A673 (cell line): ENCODE results near the gene WNT8A. TPM values are rescaled to one million over a fixed set of nuclear protein-coding genes. Genes with fewer than 3 reads are reported as not detected.
A peak's percentile ranks its signal among the peaks of the same experiment; 100 is the strongest.
"Not testable (repeated sequence)": the region's sequence is repeated elsewhere in the genome, so short reads cannot be mapped to it uniquely, and the experiment has no call there.

Experiments used
- BruUV-seq: library from RNA; stranded (reverse); fragments of 400-500 nt; replicated peaks from 2 replicates; lab custom pipeline; 2021; lab: Mats Ljungman, UMichigan
- CTCF ChIA-PET: fragments of 300-600 bp; sonication (Branson Sonifier 250); formaldehyde crosslinking; loops from one replicate; lab custom pipeline; 2022; ENCODE audit warnings: antibody characterized with exemption; lab: Charles Lee
- POLR2A ChIA-PET: fragments of 300-600 bp; sonication (Branson Sonifier 250); formaldehyde crosslinking; loops from one replicate; lab custom pipeline; 2022; ENCODE audit warnings: antibody characterized with exemption; ENCODE audit not compliant: low non-redundant PET; lab: Charles Lee
- DNase-seq: peaks from one replicate; pipeline ENCODE4 v3.0.0-alpha.2; 2015; ENCODE audit warnings: low spot score
- H3K27ac ChIP-seq: fragments of 200-600 bp; sonication (generic); 2 replicates; pipeline ENCODE4 v1.5.1; 2016; ENCODE audit warnings: mixed run types, low read depth, mild to moderate bottlenecking, mixed read lengths, antibody characterized with exemption, low read length; ENCODE audit not compliant: poor library complexity, severe bottlenecking
- H3K27me3 ChIP-seq: fragments of 200-600 bp; sonication (generic); replicated peaks from 2 replicates; pipeline ENCODE4 v1.6.1; 2017; ENCODE audit warnings: mixed run types, low read depth, mild to moderate bottlenecking, mixed read lengths, antibody characterized with exemption, low read length; ENCODE audit not compliant: insufficient read depth, poor library complexity
- H3K36me3 ChIP-seq: fragments of 200-600 bp; sonication (generic); 2 replicates; pipeline ENCODE4 v1.6.1; 2016; ENCODE audit warnings: mixed run types, mild to moderate bottlenecking, mixed read lengths, antibody characterized with exemption, low read length; ENCODE audit not compliant: insufficient read depth, poor library complexity, severe bottlenecking
- H3K4me1 ChIP-seq: fragments of 200-600 bp; sonication (generic); 2 replicates; pipeline ENCODE4 v1.6.1; 2017; ENCODE audit warnings: mixed run types, mild to moderate bottlenecking, mixed read lengths, antibody characterized with exemption, low read length; ENCODE audit not compliant: insufficient read depth, poor library complexity, severe bottlenecking
- H3K4me3 ChIP-seq: fragments of 200-600 bp; sonication (generic); 2 replicates; pipeline ENCODE4 v1.5.1; 2016; ENCODE audit warnings: low read depth, mixed run types, mild to moderate bottlenecking, mixed read lengths, low read length; ENCODE audit not compliant: poor library complexity, severe bottlenecking
- H3K9me3 ChIP-seq: fragments of 200-600 bp; sonication (generic); 2 replicates; pipeline ENCODE4 v1.6.1; 2016; ENCODE audit warnings: mixed run types, low read depth, mild to moderate bottlenecking, mixed read lengths, antibody characterized with exemption, low read length; ENCODE audit not compliant: poor library complexity, severe bottlenecking
- EZH2 ChIP-seq: fragments of 200-600 bp; sonication (generic); IDR thresholded peaks from 2 replicates; pipeline ENCODE4 v1.6.1; 2017; ENCODE audit warnings: borderline replicate concordance, low read depth, mild to moderate bottlenecking, mixed read lengths, antibody characterized with exemption, low read length; ENCODE audit not compliant: poor library complexity, severe bottlenecking
- intact Hi-C: fragments of 100-400 bp; cut with micrococcal nuclease; formaldehyde crosslinking; loops from one replicate; pipeline ENCODE4 v1.10.0; 2022; ENCODE audit not compliant: unreplicated experiment
- total RNA-seq: library from RNA; stranded (reverse); gene quantifications from 2 replicates; pipeline ENCODE4 v1.2.3, GENCODE V29; 2021
- TF ChIP-seq, protein P1 (sequence below): fragments of 300-800, 200-600 bp; sonication (generic); conservative IDR thresholded peaks from 2 replicates; pipeline ENCODE4 v1.5.1; 2017; ENCODE audit warnings: low read depth, mild to moderate bottlenecking, antibody characterized with exemption, low read length, moderate library complexity, mixed read lengths

WNT8A gene
- total RNA-seq, 1 experiment from 2014 or later = not detected

- TF ChIP-seq, protein P1, sequence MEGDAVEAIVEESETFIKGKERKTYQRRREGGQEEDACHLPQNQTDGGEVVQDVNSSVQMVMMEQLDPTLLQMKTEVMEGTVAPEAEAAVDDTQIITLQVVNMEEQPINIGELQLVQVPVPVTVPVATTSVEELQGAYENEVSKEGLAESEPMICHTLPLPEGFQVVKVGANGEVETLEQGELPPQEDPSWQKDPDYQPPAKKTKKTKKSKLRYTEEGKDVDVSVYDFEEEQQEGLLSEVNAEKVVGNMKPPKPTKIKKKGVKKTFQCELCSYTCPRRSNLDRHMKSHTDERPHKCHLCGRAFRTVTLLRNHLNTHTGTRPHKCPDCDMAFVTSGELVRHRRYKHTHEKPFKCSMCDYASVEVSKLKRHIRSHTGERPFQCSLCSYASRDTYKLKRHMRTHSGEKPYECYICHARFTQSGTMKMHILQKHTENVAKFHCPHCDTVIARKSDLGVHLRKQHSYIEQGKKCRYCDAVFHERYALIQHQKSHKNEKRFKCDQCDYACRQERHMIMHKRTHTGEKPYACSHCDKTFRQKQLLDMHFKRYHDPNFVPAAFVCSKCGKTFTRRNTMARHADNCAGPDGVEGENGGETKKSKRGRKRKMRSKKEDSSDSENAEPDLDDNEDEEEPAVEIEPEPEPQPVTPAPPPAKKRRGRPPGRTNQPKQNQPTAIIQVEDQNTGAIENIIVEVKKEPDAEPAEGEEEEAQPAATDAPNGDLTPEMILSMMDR = peak; percentile 54
- no peak for TF ChIP-seq EZH2
- Histone ChIP-seq H3K4me1 (no peaks in the 10 kb centered on the region), H3K36me3 (no peaks in the 10 kb centered on the region), H3K9me3 (no peaks in the 10 kb centered on the region), H3K4me3 (no peak overlapping the region), H3K27ac (no peak overlapping the region), H3K27me3 (no peaks in the 10 kb centered on the region)
- POLR2A ChIA-PET = no interaction called here
- CTCF ChIA-PET = interaction anchor here (0.6 to 1.3 kb wide), 5 partner anchors 9 to 435 kb away, joined by 3 to 8 read pairs (median 3); no protein-coding TSS in a partner anchor
- BruUV-seq = no TSS peak
- no peak for DNase-seq
- intact Hi-C loops = loop anchor here (2.0 kb wide), 1 partner anchor 434 kb away; no protein-coding TSS in a partner anchor
Measured at GRCh38 chr5:138065102-138065501, 18.7 kb upstream of the WNT8A start.

DNA sequence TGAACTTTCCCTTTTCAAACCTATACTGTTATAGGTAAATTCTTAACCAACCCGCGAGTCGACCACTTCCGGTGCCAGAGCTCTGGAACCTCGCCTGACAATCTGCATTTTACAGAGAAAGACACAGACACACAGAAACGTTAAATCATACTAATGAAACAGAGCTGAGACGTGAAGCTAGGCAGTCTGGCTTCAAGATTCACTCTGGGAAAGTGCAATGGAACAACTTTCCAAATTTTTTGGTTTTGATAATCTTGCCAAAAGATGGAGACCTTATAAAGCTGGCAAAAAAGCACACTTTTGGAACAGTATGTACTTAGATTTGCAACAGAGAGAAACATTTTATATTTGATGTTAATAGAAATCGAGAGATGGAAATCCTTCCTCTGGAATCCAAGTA is 15.9 kb upstream of the WNT8A start:
- CTCF ChIA-PET = interaction anchor here (0.6 to 2.0 kb wide), 2 partner anchors 289 to 325 kb away, joined by 10 read pairs; no protein-coding TSS in a partner anchor
- no peak for DNase-seq
- intact Hi-C loops = loop anchor here (2.0 kb wide), 2 partner anchors 31 to 289 kb away; no protein-coding TSS in a partner anchor
- no peaks in the 10 kb centered on the region for H3K27me3 ChIP-seq
- no peaks in the 10 kb centered on the region for H3K36me3 ChIP-seq
- no peak overlapping the region for H3K27ac ChIP-seq
- TF ChIP-seq, protein P1 = no peak
- TF ChIP-seq EZH2 = no peak
- no peak overlapping the region for H3K4me3 ChIP-seq
- no TSS peak for BruUV-seq
- no peaks in the 10 kb centered on the region for H3K4me1 ChIP-seq
- POLR2A ChIA-PET = no interaction called here
- H3K9me3 ChIP-seq = no peaks in the 10 kb centered on the region

DNA sequence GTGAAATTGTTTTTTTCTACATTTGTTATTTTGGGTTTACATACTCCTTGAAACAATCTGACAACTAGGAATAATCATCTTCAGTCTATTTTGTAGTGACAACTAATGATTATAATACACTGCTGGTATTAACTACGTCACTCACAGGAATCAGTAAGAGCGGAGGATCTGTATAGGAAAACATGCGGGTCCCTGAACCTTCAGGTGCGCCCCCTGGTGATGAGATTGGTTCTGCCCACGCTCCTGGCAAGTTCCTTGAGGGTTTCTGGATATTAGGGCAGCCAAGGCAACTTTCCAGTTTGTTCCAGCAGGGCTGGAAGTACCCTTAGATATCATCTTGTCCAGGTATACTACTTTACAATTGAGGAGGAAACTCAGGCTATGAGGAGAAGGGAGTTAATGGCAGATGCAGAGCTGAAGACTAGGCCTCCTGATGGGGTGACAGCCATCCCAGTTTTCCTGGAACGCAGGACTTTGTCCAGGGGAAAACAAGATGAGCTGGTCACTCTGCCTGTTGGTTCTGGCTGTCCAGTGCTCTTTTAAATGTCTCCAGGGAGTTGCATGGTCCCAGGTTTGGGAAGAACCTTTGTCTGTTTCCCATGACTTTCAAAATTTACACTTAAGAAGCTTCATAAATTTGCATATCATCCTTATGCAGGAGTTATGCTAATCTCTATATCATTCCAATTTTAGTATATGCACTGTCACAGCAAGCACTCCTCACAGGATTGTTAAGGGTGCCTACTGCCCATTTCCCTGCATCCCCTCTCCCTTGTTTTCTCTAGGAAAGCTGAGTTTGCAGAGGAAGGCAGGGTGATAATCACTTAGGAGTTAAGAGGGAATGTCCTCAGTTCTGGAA is 14.9 kb upstream of the WNT8A start:
- Histone ChIP-seq H3K9me3 (no peaks in the 10 kb centered on the region), H3K4me1 (no peaks in the 10 kb centered on the region), H3K4me3 (no peak overlapping the region), H3K27ac (no peak overlapping the region), H3K36me3 (no peaks in the 10 kb centered on the region), H3K27me3 (no peaks in the 10 kb centered on the region)
- TF ChIP-seq EZH2 = no peak
- TF ChIP-seq, protein P1 = peak; percentile 92
- no TSS peak for BruUV-seq
- POLR2A ChIA-PET = no interaction called here
- CTCF ChIA-PET = interaction anchor here (0.9 to 2.0 kb wide), 3 partner anchors 33 to 440 kb away, joined by 3 to 10 read pairs (median 7); no protein-coding TSS in a partner anchor
- peak; percentile 87 for DNase-seq
- intact Hi-C loops = loop anchor here (2.0 kb wide), 2 partner anchors 32 to 290 kb away; no protein-coding TSS in a partner anchor

GRCh38 chr5:138070026-138070425 is 13.8 kb upstream of the WNT8A start:
- DNase-seq, H3K27ac ChIP-seq, H3K4me3 ChIP-seq, H3K4me1 ChIP-seq, intact Hi-C loops, H3K27me3 ChIP-seq, H3K36me3 ChIP-seq, H3K9me3 ChIP-seq, POLR2A ChIA-PET, BruUV-seq: not testable (repeated sequence)
- CTCF ChIA-PET = interaction anchor here (0.9 to 2.0 kb wide), 2 partner anchors 34 to 291 kb away, joined by 7 to 10 read pairs; no protein-coding TSS in a partner anchor
